DMS 273 treated with DMSO at 0.1 percent for 48 hours (cell line): ENCODE data around the gene PDE1C.
A peak's percentile ranks its signal among the peaks of the same experiment; 100 is the strongest.
"Not testable (repeated sequence)": the region's sequence is repeated elsewhere in the genome, so short reads cannot be mapped to it uniquely, and the experiment has no call there.

Experiments used
- DNase-seq: peaks from one replicate; lab custom pipeline; 2025; lab: John Stamatoyannopoulos, UW

The PDE1C gene

GRCh38 chr7:32043688-32044087 lies 26.5 kb downstream of the PDE1C start:
- DNase-seq: peak; percentile 22

GRCh38 chr7:32042900-32043299 lies 27.3 kb downstream of the PDE1C start:
- DNase-seq: no peak

- no peak for DNase-seq
Measured at GRCh38 chr7:32039000-32039756, 31.0 kb downstream of the PDE1C start.

- DNase-seq: no peak
Measured at GRCh38 chr7:32037650-32038198, 32.5 kb downstream of the PDE1C start.

- no peak for DNase-seq
Measured at GRCh38 chr7:32036557-32036956, 33.6 kb downstream of the PDE1C start.

- DNase-seq: no peak
Measured at GRCh38 chr7:32034052-32034451, 36.2 kb downstream of the PDE1C start.

- no peak for DNase-seq
Measured at GRCh38 chr7:32033006-32033405, 37.2 kb downstream of the PDE1C start.

- DNase-seq: no peak
Measured at GRCh38 chr7:32032211-32032610, 38.0 kb downstream of the PDE1C start.

- no peak for DNase-seq
Measured at GRCh38 chr7:32030904-32031692, 39.1 kb downstream of the PDE1C start.

- no peak for DNase-seq
Measured at GRCh38 chr7:32026083-32026425, 44.2 kb downstream of the PDE1C start.

GRCh38 chr7:32025381-32026082 lies 44.7 kb downstream of the PDE1C start:
- DNase-seq: peak; percentile 47

GRCh38 chr7:32023376-32023775 lies 46.8 kb downstream of the PDE1C start:
- no peak for DNase-seq

GRCh38 chr7:32022966-32023365 lies 47.2 kb downstream of the PDE1C start:
- DNase-seq: no peak

GRCh38 chr7:32020551-32021159 lies 49.6 kb downstream of the PDE1C start:
- no peak for DNase-seq

- no peak for DNase-seq
Measured at GRCh38 chr7:32018845-32019578, 51.2 kb downstream of the PDE1C start.

- DNase-seq: no peak
Measured at GRCh38 chr7:32015133-32015532, 55.1 kb downstream of the PDE1C start.

- DNase-seq: not testable (repeated sequence)
Measured at GRCh38 chr7:32013471-32013870, 56.7 kb downstream of the PDE1C start.

GRCh38 chr7:32005577-32005976 lies 64.6 kb downstream of the PDE1C start:
- DNase-seq: no peak

- no peak for DNase-seq
Measured at GRCh38 chr7:32001948-32002347, 68.3 kb downstream of the PDE1C start.

- no peak for DNase-seq
Measured at GRCh38 chr7:31997423-31997822, 72.8 kb downstream of the PDE1C start.

- no peak for DNase-seq
Measured at GRCh38 chr7:31995134-31995533, 75.1 kb downstream of the PDE1C start.
